Measurements from ENCODE around the gene DYTN. TPM values are rescaled to one million over a fixed set of nuclear protein-coding genes. Genes with fewer than 3 reads are reported as not detected.

DYTN gene
- total RNA-seq, 4 donors from 2014 or later: not detected

DNA sequence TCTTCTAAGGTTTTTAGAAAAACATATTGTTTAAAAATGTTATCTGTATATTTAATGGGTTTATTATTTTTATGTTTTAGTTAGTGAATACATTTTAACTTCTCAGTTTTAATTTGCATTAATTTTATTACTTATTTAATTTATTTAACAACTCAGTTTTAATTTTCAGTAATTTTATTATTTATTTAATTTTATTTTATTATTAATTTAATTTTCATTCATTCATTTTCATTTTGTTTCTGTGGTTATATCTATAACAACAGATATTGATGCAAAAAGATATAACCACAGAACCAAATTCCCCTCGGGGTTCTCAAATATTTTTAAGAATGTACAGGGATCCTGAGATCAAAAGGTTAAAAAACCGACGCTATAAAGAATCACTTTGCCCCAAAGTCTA lies 52.9 kb downstream of the DYTN start:
- TF ChIP-seq, protein P1, sequence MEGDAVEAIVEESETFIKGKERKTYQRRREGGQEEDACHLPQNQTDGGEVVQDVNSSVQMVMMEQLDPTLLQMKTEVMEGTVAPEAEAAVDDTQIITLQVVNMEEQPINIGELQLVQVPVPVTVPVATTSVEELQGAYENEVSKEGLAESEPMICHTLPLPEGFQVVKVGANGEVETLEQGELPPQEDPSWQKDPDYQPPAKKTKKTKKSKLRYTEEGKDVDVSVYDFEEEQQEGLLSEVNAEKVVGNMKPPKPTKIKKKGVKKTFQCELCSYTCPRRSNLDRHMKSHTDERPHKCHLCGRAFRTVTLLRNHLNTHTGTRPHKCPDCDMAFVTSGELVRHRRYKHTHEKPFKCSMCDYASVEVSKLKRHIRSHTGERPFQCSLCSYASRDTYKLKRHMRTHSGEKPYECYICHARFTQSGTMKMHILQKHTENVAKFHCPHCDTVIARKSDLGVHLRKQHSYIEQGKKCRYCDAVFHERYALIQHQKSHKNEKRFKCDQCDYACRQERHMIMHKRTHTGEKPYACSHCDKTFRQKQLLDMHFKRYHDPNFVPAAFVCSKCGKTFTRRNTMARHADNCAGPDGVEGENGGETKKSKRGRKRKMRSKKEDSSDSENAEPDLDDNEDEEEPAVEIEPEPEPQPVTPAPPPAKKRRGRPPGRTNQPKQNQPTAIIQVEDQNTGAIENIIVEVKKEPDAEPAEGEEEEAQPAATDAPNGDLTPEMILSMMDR (IDR thresholded peaks at IDR 0.05; ENCODE audit: low read depth): no peak

DNA sequence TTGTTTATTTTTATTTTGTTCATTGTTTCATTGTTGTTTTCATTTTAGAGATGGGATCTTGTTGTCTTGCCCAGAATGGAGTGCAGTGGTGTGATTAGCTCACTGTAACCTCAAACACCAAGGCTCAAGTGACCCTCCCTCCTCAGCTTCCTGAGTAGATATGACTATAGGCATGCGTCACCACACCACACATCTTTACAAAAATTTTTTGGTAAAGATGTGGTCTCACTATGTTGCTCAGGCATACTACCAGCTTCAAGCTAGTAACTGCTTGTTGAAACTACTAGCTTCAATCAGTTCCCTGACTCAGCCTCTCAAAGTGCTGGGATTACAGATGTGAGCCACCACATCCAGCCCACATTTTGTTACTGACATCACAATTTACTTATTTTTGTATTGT lies 61.1 kb downstream of the DYTN start:
- TF ChIP-seq, protein P1 (IDR thresholded peaks at IDR 0.05; ENCODE audit: low read depth): no peak

DNA sequence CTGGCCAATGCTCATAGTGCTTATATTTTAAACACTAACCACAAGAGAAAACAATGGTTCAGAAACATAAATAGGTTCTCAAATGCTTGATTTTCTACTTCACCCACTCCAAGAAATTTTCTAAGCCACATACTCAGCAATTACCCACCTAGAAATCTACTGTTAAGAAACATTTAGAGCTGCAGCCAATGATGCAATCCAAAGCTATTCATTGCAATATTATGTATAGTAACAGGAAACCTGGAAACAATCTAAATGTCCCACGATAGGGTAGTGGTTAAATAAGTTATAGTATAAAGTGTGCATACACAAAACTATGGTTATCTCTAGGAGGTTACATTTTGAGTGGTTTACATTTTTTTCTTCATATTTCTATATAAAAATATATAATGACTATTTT lies 70.2 kb downstream of the DYTN start:
- TF ChIP-seq, protein P1 (IDR thresholded peaks at IDR 0.05; ENCODE audit: low read depth): no peak

DNA sequence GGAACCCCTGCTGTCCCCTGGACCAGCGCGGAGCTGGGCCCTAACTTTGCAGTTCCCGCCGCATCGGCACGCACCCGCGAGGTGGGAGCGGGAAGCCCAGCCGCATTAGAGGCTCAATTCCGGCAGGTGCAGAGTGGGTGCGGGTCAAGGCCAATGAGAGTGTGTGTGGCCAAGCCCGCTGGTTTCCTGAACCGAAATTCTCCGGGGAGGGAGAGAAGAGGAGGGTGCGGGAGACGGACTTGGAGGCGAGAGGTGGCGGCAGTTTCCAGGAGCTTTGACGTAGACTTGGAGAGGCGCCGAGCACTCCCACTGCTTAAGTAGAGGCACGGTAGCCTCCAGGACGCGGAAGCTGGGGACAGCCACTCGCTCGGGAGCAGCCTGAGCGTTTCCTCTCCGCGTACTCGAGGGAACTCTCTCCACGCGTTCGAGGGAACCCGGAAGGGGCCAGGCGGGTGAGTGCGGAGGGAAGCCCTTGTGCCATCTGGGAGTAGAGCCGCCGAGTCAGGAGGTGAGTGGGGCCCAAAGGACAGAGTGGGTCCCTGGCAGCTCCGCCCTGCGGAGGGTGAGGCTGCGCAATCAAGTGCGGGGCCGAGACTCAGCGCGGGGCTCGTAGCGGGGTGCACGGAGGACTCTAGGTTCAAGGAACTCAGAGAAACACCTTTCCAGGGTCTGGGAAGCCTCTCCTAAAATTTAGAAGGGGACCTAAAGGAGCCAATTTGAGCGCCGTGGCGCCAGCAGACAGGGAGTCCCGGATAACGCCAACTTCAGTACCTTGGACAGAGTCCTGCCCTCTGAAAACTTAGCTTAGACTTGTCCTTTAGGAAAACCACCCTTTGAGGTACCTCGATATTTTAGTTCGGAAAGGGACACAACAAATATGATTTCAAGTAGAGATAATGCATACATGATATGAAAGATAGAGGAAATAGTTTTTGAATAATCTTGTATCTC lies 75.8 kb downstream of the DYTN start, which contains the start of gene FAM237A:
FAM237A (plus strand) TSS at position 413 of the 951 bp plus-strand sequence. CDS start 1,750 bp downstream, outside the sequence.
- TF ChIP-seq, protein P1 (IDR thresholded peaks at IDR 0.05; ENCODE audit: low read depth): no peak

DNA sequence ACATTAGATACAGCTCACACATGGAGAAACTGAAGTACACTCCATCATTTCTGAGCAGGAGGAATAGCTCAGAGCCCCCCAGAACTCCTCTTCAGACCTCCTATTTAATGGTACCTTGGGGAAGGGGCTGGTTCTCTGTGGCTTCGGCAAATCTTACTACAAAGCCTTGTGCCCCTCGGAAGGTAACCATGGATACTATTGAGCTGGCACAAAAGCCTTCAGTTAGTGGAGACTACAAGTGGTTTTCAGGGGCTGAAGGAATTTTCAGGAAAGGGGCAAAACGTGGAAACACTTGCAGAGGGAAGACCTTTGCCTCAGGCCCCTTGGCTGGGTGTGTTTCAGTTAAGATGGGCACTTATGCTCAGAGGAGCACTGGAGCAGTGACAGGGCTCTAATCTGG lies 77.0 kb downstream of the DYTN start:
- TF ChIP-seq, protein P1 (IDR thresholded peaks at IDR 0.05; ENCODE audit: low read depth): no peak

DNA sequence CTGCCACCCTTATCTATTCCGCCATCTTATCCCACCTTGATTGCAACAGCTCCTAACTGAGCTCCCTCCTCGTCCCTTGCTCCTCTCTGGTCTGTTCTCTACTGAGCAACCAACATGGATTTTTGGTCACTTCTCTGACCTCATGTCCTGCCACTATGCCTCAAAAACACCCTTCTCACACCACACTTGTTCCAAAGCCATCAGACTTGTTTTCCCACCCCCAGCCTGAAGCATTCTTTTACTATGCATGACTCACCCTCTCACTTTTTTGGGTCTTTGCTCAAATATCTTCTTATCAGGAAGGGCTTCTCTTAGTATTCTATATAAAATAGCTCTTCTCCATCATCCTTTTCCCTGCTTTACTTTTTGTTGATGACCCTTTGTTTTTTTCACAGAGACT lies 78.6 kb downstream of the DYTN start:
- TF ChIP-seq, protein P1 (IDR thresholded peaks at IDR 0.05; ENCODE audit: low read depth): no peak

DNA sequence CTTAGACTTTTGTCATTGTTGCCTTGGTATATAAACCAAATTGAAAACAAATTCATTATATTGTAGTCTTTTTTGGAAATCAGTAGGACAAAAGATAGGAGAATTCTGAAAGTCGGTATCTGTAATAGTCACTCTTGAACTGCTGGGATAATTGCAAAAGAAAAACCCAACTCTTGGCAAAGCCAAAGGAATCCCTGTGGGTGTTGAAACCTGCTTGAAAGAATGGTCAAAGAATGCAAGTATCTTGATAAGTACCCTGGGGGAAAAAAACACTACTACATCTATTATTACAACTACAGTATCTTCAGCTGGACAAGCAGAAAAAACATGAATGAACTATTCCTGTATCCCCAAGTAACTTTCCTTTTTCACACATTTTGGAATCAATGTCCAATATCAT lies 83.2 kb downstream of the DYTN start:
- TF ChIP-seq, protein P1 (IDR thresholded peaks at IDR 0.05; ENCODE audit: low read depth): no peak

All from subcutaneous adipose tissue (tissue), 4 donors.